ENCODE results near the gene RAB29.

Gene RAB29

GRCh38 chr1:205817364-205817763 lies 42.1 kb upstream of the RAB29 start:
- H3K9me3 ChIP-seq (ENCODE audit: severe bottlenecking): no peaks in the 10 kb centered on the region
- ATAC-seq (ENCODE audit: low read depth): no peak
- H3K27ac ChIP-seq (ENCODE audit: poor library complexity, severe bottlenecking): no peak overlapping the region
- TF ChIP-seq CTCF (IDR thresholded peaks at IDR 0.05; ENCODE audit: poor library complexity, severe bottlenecking): no peak
- peaks cover 5% of the 10 kb centered on the region for H3K4me1 ChIP-seq (ENCODE audit: insufficient read depth, poor library complexity, severe bottlenecking)
- H3K36me3 ChIP-seq (ENCODE audit: low read depth): no peaks in the 10 kb centered on the region
- H3K27me3 ChIP-seq (ENCODE audit: insufficient read depth, poor library complexity, severe bottlenecking): no peaks in the 10 kb centered on the region
- no peak overlapping the region for H3K4me3 ChIP-seq (ENCODE audit: severe bottlenecking)
- DNase-seq (ENCODE audit: low spot score): no peak

GRCh38 chr1:205813755-205814058 lies 38.4 kb upstream of the RAB29 start:
- peak overlapping the region; percentile 35 for H3K27ac ChIP-seq (ENCODE audit: poor library complexity, severe bottlenecking)
- DNase-seq (ENCODE audit: low spot score) (no peak), ATAC-seq (ENCODE audit: low read depth) (peak; percentile 61)
- H3K9me3 ChIP-seq (ENCODE audit: severe bottlenecking): no peaks in the 10 kb centered on the region
- no peak for TF ChIP-seq CTCF (IDR thresholded peaks at IDR 0.05; ENCODE audit: poor library complexity, severe bottlenecking)
- peaks cover 7% of the 10 kb centered on the region for H3K4me1 ChIP-seq (ENCODE audit: insufficient read depth, poor library complexity, severe bottlenecking)
- H3K4me3 ChIP-seq (ENCODE audit: severe bottlenecking): peak overlapping the region; percentile 64
- peaks cover 8% of the 10 kb centered on the region for H3K36me3 ChIP-seq (ENCODE audit: low read depth)
- no peaks in the 10 kb centered on the region for H3K27me3 ChIP-seq (ENCODE audit: insufficient read depth, poor library complexity, severe bottlenecking)

- TF ChIP-seq CTCF (IDR thresholded peaks at IDR 0.05; ENCODE audit: poor library complexity, severe bottlenecking): no peak
- DNase-seq (ENCODE audit: low spot score): peak; percentile 85
- no peaks in the 10 kb centered on the region for H3K27me3 ChIP-seq (ENCODE audit: insufficient read depth, poor library complexity, severe bottlenecking)
- peaks cover 8% of the 10 kb centered on the region for H3K36me3 ChIP-seq (ENCODE audit: low read depth)
- H3K4me1 ChIP-seq (ENCODE audit: insufficient read depth, poor library complexity, severe bottlenecking): peaks cover 7% of the 10 kb centered on the region
- H3K27ac ChIP-seq (ENCODE audit: poor library complexity, severe bottlenecking): peak within 1 kb of the TSS; percentile 35
- peak; percentile 88 for ATAC-seq (ENCODE audit: low read depth)
- peak within 1 kb of the TSS; percentile 64 for H3K4me3 ChIP-seq (ENCODE audit: severe bottlenecking)
- H3K9me3 ChIP-seq (ENCODE audit: severe bottlenecking): no peaks in the 10 kb centered on the region
Measured at GRCh38 chr1:205812878-205813754, 37.8 kb upstream of the RAB29 start, which contains the start of gene SLC41A1. TSS of gene SLC41A1 (minus strand) at chr1:205813198. CDS start at chr1:205810441, 2,757 bp downstream.

GRCh38 chr1:205812271-205812877 lies 37.1 kb upstream of the RAB29 start:
- TF ChIP-seq CTCF (IDR thresholded peaks at IDR 0.05; ENCODE audit: poor library complexity, severe bottlenecking): no peak
- no peak for DNase-seq (ENCODE audit: low spot score)
- H3K4me3 ChIP-seq (ENCODE audit: severe bottlenecking): peak overlapping the region; percentile 64
- peaks cover 8% of the 10 kb centered on the region for H3K36me3 ChIP-seq (ENCODE audit: low read depth)
- ATAC-seq (ENCODE audit: low read depth): peak; percentile 22
- H3K9me3 ChIP-seq (ENCODE audit: severe bottlenecking): no peaks in the 10 kb centered on the region
- peaks cover 7% of the 10 kb centered on the region for H3K4me1 ChIP-seq (ENCODE audit: insufficient read depth, poor library complexity, severe bottlenecking)
- peak overlapping the region; percentile 35 for H3K27ac ChIP-seq (ENCODE audit: poor library complexity, severe bottlenecking)
- H3K27me3 ChIP-seq (ENCODE audit: insufficient read depth, poor library complexity, severe bottlenecking): no peaks in the 10 kb centered on the region

All from RWPE2 (cell line).